ENCODE data around the gene MMAA. TPM values are rescaled to one million over a fixed set of nuclear protein-coding genes. Genes with fewer than 3 reads are reported as not detected.
"Not testable (repeated sequence)": the region's sequence is repeated elsewhere in the genome, so short reads cannot be mapped to it uniquely, and the experiment has no call there.

The MMAA gene
- total RNA-seq, 1 donor from 2014 or later, result 3.7 TPM

DNA sequence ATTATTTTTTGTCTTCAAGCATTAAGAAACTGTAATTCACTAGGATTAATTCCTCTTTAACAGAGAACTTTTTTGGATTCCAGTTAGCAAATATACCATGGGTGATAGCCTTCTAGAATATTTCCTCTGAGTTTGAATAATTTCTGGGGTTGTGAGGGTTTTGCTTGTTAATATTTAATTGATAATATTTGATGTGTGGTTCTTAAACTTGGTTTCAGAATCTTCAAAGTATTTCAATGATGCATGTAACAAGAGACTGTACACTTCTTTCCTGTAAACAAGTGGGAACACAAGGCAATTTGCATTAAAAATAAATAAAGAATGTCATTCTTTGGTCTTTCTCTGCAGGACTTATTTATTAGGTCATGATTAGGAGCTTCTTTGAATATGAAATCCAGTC lies 51.2 kb downstream of the MMAA start:
- Histone ChIP-seq H3K27ac (ENCODE audit: low read depth, low read length) (no peak overlapping the region), H3K9me3 (ENCODE audit: control insufficient read depth in 3 of 3, low read length in 3 of 3) (no peaks in the 10 kb centered on the region), H3K9ac (ENCODE audit: low read depth in 1 of 3, low read length in 3 of 3) (no peak overlapping the region), H3K36me3 (ENCODE audit: control insufficient read depth in 3 of 3, insufficient read depth in 3 of 3, low read length in 3 of 3) (no peaks in the 10 kb centered on the region), H3K4me3 (ENCODE audit: low read length in 3 of 3) (no peak overlapping the region), H3K4me1 (ENCODE audit: control insufficient read depth in 3 of 3, insufficient read depth in 3 of 3, low read length in 3 of 3) (no peaks in the 10 kb centered on the region), H3K27me3 (ENCODE audit: control insufficient read depth in 3 of 3, insufficient read depth in 3 of 3, low read length in 3 of 3) (no peaks in the 10 kb centered on the region)

DNA sequence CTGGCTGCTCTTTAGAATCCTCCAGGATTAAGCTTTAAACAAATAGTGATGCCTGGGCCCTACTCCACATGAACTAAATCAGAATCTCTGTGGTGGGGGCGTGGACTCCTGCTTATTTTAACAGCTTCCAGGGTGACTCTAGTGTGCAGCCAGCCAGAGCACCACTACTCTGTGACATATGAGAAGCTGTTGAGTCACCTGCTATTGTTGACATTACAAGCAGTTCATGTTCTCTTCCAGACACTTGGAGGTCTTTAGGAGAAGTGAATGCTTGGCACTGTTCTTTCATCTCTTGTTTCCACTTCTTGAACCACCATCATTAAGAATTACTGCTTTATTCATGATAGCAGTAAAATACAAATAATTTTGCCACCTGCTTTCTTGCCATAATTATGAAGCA lies 60.3 kb downstream of the MMAA start:
- no peak overlapping the region for H3K9ac ChIP-seq (ENCODE audit: low read depth in 1 of 3, low read length in 3 of 3)
- H3K27ac ChIP-seq (ENCODE audit: low read depth, low read length), result peak overlapping the region; percentile 68
- no peak overlapping the region for H3K4me3 ChIP-seq (ENCODE audit: low read length in 3 of 3)

DNA sequence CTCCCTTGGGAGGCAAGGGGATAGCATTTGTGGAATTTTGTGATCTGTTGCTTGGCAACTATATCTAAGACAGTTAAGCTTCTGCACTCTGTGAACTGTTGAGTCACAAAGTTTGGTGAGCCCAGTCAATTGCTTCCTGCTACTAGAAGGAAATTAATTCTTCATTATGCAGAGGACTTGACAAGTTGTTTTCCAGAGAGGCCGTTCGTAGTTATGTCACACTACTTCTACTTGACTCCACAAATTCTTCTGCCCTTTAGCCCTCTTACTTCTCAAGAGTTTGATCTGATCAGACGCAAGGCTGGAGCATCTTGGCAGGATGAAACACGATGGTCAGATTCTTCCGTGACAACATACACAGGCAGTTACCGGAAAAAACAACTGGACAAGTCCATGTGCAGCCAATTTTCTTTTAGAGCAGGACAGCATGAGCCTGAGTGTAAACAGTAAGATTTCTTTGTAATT lies 60.8 kb downstream of the MMAA start, which contains the start of gene C4orf51:
C4orf51 (plus strand) TSS at position 156 of the 465 bp plus-strand sequence; CDS start at position 214, 58 bp downstream.
- Histone ChIP-seq H3K9me3 (ENCODE audit: control insufficient read depth in 3 of 3, low read length in 3 of 3) (no peaks in the 10 kb centered on the region), H3K9ac (ENCODE audit: low read depth in 1 of 3, low read length in 3 of 3) (peak within 1 kb of the TSS; percentile 1 to 62 (median 28)), H3K27me3 (ENCODE audit: control insufficient read depth in 3 of 3, insufficient read depth in 3 of 3, low read length in 3 of 3) (no peaks in the 10 kb centered on the region), H3K27ac (ENCODE audit: low read depth, low read length) (peak within 1 kb of the TSS; percentile 68), H3K36me3 (ENCODE audit: control insufficient read depth in 3 of 3, insufficient read depth in 3 of 3, low read length in 3 of 3) (no peaks in the 10 kb centered on the region), H3K4me3 (ENCODE audit: low read length in 3 of 3) (peak within 1 kb of the TSS in 2 of 3 donors; percentile 0 to 35), H3K4me1 (ENCODE audit: control insufficient read depth in 3 of 3, insufficient read depth in 3 of 3, low read length in 3 of 3) (peaks cover 9 to 13% (median 10%) of the 10 kb centered on the region in 3 donors)

More for the DNA sequence above, 60.3 kb downstream of the MMAA start:
- no peaks in the 10 kb centered on the region for H3K27me3 ChIP-seq (ENCODE audit: control insufficient read depth in 3 of 3, insufficient read depth in 3 of 3, low read length in 3 of 3)
- H3K36me3 ChIP-seq (ENCODE audit: control insufficient read depth in 3 of 3, insufficient read depth in 3 of 3, low read length in 3 of 3), result no peaks in the 10 kb centered on the region
- peaks cover 9 to 13% (median 10%) of the 10 kb centered on the region in 3 donors for H3K4me1 ChIP-seq (ENCODE audit: control insufficient read depth in 3 of 3, insufficient read depth in 3 of 3, low read length in 3 of 3)
- H3K9me3 ChIP-seq (ENCODE audit: control insufficient read depth in 3 of 3, low read length in 3 of 3), result no peaks in the 10 kb centered on the region

DNA sequence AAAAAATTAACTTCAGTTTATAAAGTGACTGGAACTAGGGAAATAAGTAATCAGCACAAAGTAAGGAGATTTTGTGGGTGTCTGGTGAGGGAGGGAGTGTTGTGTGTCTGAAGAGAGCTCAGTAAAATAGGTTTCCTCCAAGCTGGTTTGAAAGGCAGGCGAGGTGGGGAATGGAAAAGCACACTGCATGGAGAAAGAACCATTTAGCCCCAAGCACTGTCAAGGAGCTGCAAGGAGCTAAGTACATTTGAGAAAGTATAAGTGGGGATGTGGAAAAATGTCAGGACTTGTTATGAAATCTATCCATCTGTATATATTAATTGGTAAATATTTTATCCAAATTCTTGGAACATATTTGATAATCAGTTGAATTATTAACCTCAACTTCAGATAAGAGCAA lies 61.7 kb downstream of the MMAA start:
- H3K36me3 ChIP-seq (ENCODE audit: control insufficient read depth in 3 of 3, insufficient read depth in 3 of 3, low read length in 3 of 3), result no peaks in the 10 kb centered on the region
- peak overlapping the region; percentile 68 for H3K27ac ChIP-seq (ENCODE audit: low read depth, low read length)
- H3K9me3 ChIP-seq (ENCODE audit: control insufficient read depth in 3 of 3, low read length in 3 of 3), result no peaks in the 10 kb centered on the region
- H3K4me1 ChIP-seq (ENCODE audit: control insufficient read depth in 3 of 3, insufficient read depth in 3 of 3, low read length in 3 of 3), result peaks cover 9 to 13% (median 10%) of the 10 kb centered on the region in 3 donors
- H3K9ac ChIP-seq (ENCODE audit: low read depth in 1 of 3, low read length in 3 of 3), result peak overlapping the region in 1 of 3 donors; percentile 62
- H3K27me3 ChIP-seq (ENCODE audit: control insufficient read depth in 3 of 3, insufficient read depth in 3 of 3, low read length in 3 of 3), result no peaks in the 10 kb centered on the region
- no peak overlapping the region for H3K4me3 ChIP-seq (ENCODE audit: low read length in 3 of 3)

DNA sequence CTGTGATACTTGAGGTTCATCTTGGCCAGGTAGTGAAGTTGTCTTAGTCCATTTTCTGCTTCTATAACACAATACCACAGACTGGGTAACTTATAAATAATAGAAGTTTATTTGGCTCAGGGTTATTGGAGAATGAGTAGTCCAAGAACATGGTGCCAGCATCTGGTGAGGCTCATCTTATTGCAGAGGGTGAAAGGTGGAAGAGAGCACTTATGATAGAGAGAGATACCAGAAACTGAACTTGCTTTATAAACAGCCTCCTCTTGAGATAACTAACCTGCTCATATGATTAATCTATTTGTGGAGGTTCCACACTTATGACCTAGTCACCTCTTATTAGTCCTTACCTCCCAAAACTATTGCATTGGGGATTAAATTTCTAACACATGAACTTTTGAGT lies 62.3 kb downstream of the MMAA start:
- H3K9ac ChIP-seq (ENCODE audit: low read depth in 1 of 3, low read length in 3 of 3), result no peak overlapping the region
- H3K27me3 ChIP-seq (ENCODE audit: control insufficient read depth in 3 of 3, insufficient read depth in 3 of 3, low read length in 3 of 3), result no peaks in the 10 kb centered on the region
- H3K4me1 ChIP-seq (ENCODE audit: control insufficient read depth in 3 of 3, insufficient read depth in 3 of 3, low read length in 3 of 3), result peaks cover 9 to 13% (median 10%) of the 10 kb centered on the region in 3 donors
- no peaks in the 10 kb centered on the region for H3K9me3 ChIP-seq (ENCODE audit: control insufficient read depth in 3 of 3, low read length in 3 of 3)
- no peaks in the 10 kb centered on the region for H3K36me3 ChIP-seq (ENCODE audit: control insufficient read depth in 3 of 3, insufficient read depth in 3 of 3, low read length in 3 of 3)
- no peak overlapping the region for H3K27ac ChIP-seq (ENCODE audit: low read depth, low read length)
- no peak overlapping the region for H3K4me3 ChIP-seq (ENCODE audit: low read length in 3 of 3)

DNA sequence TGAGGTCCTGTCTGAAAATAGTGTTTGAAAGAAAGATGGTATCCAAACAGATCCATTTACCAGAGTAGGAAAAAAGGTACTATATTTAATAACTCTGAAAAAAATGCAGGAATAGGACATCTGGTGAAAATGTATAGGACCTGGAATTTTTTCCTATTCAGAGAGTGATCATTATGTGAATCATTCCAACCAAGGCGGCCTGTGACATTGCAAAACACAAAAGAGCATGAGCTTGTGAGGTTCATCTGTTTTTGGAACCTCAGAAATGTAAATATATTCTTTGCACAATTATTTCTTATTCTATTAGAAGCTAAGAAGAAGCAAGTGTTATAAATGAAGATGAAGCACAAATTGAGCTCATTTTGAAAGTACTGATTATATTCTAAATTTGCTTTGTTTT lies 62.8 kb downstream of the MMAA start:
- no peak overlapping the region for H3K9ac ChIP-seq (ENCODE audit: low read depth in 1 of 3, low read length in 3 of 3)
- no peak overlapping the region for H3K27ac ChIP-seq (ENCODE audit: low read depth, low read length)
- no peak overlapping the region for H3K4me3 ChIP-seq (ENCODE audit: low read length in 3 of 3)
- no peaks in the 10 kb centered on the region for H3K9me3 ChIP-seq (ENCODE audit: control insufficient read depth in 3 of 3, low read length in 3 of 3)
- H3K4me1 ChIP-seq (ENCODE audit: control insufficient read depth in 3 of 3, insufficient read depth in 3 of 3, low read length in 3 of 3), result peaks cover 9 to 13% (median 10%) of the 10 kb centered on the region in 3 donors
- no peaks in the 10 kb centered on the region for H3K27me3 ChIP-seq (ENCODE audit: control insufficient read depth in 3 of 3, insufficient read depth in 3 of 3, low read length in 3 of 3)
- no peaks in the 10 kb centered on the region for H3K36me3 ChIP-seq (ENCODE audit: control insufficient read depth in 3 of 3, insufficient read depth in 3 of 3, low read length in 3 of 3)

DNA sequence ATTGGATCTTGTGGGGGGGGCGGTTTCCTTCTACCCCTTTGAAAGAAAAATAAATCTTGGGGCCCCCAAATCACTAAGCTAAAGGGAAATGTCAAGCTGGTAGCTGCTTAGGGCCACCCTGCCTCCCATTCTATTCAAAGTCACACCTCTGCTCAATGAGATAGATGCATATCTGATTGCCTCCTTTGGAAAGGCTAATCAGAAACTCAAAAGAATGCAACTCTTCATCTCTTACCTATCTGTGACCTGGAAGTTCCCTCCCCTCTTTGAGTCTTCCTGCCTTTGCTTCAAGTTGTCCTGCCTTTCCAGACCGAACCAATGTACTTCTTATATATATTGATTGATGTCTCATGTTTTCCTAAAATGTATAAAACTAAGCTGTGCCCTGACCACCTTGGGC lies 67.8 kb downstream of the MMAA start:
- no peaks in the 10 kb centered on the region for H3K9me3 ChIP-seq (ENCODE audit: control insufficient read depth in 3 of 3, low read length in 3 of 3)
- H3K9ac ChIP-seq (ENCODE audit: low read depth in 1 of 3, low read length in 3 of 3), result no peak overlapping the region
- no peaks in the 10 kb centered on the region for H3K27me3 ChIP-seq (ENCODE audit: control insufficient read depth in 3 of 3, insufficient read depth in 3 of 3, low read length in 3 of 3)
- H3K36me3 ChIP-seq (ENCODE audit: control insufficient read depth in 3 of 3, insufficient read depth in 3 of 3, low read length in 3 of 3), result no peaks in the 10 kb centered on the region
- no peak overlapping the region for H3K4me3 ChIP-seq (ENCODE audit: low read length in 3 of 3)
- H3K27ac ChIP-seq (ENCODE audit: low read depth, low read length), result no peak overlapping the region
- no peaks in the 10 kb centered on the region for H3K4me1 ChIP-seq (ENCODE audit: control insufficient read depth in 3 of 3, insufficient read depth in 3 of 3, low read length in 3 of 3)

DNA sequence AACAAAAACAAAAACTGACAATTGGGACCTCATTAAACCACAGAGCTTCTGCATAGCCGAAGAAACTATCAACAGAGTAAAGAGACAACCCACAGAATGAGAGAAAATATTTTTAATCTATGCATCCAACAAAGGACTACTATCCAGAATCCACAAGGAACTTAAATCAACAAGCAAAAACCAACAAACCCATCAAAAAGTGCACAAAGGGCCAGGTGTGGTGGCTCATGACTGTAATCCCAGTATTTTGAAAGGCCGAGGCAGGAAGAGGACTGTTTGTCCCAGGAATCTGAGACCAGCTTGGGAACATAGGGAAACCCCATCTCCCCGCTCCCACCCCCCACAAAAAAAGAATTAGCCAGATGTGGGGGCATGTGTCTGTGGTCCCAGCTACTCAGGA lies 71.4 kb downstream of the MMAA start:
- peaks cover 0 to 6% (median 0%) of the 10 kb centered on the region in 3 donors for H3K4me1 ChIP-seq (ENCODE audit: control insufficient read depth in 3 of 3, insufficient read depth in 3 of 3, low read length in 3 of 3)
- H3K27ac ChIP-seq (ENCODE audit: low read depth, low read length), result no peak overlapping the region
- H3K9me3 ChIP-seq (ENCODE audit: control insufficient read depth in 3 of 3, low read length in 3 of 3), result no peaks in the 10 kb centered on the region
- H3K36me3 ChIP-seq (ENCODE audit: control insufficient read depth in 3 of 3, insufficient read depth in 3 of 3, low read length in 3 of 3), result no peaks in the 10 kb centered on the region
- no peak overlapping the region for H3K9ac ChIP-seq (ENCODE audit: low read depth in 1 of 3, low read length in 3 of 3)
- H3K27me3 ChIP-seq (ENCODE audit: control insufficient read depth in 3 of 3, insufficient read depth in 3 of 3, low read length in 3 of 3), result no peaks in the 10 kb centered on the region
- no peak overlapping the region for H3K4me3 ChIP-seq (ENCODE audit: low read length in 3 of 3)

DNA sequence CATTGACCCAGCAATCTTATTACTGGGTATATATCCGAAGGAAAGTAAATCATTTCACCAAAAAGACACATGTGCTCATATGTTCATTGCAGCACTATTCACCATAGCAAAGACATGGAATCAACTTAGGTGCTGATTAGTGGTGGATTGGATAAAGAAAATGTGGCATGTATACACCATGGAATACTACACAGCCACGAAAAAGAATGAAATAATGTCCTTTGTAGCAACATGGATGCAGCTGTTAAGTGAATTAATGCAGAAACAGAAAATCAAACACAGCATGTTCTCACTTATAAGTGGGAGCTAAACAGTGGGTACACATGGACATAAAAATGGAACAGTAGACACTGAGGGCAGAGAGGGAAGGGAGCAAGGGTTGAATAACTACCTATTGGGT lies 72.2 kb downstream of the MMAA start:
- H3K4me1 ChIP-seq (ENCODE audit: control insufficient read depth in 3 of 3, insufficient read depth in 3 of 3, low read length in 3 of 3); H3K27me3 ChIP-seq (ENCODE audit: control insufficient read depth in 3 of 3, insufficient read depth in 3 of 3, low read length in 3 of 3); H3K9me3 ChIP-seq (ENCODE audit: control insufficient read depth in 3 of 3, low read length in 3 of 3); H3K36me3 ChIP-seq (ENCODE audit: control insufficient read depth in 3 of 3, insufficient read depth in 3 of 3, low read length in 3 of 3); H3K9ac ChIP-seq (ENCODE audit: low read depth in 1 of 3, low read length in 3 of 3); H3K27ac ChIP-seq (ENCODE audit: low read depth, low read length); H3K4me3 ChIP-seq (ENCODE audit: low read length in 3 of 3): not testable (repeated sequence)

DNA sequence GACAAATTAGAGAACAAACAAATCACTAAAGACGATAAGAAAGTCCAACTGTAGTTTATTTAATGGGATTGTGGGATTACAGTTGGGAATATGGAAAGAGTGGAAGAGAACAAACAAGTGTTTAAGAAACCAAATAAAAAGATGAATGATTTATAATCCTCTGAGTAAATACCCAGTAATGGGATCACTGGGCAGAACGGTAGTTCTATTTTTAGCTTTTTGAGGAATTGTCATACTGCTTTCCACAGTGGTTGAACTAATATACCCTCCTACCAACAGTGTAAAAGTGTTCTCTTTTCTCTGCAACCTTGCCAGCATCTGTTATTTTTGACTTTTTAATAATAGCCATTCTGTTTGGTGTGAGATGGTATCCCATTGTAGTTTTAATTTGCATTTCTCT lies 75.7 kb downstream of the MMAA start:
- Histone ChIP-seq H3K27ac (ENCODE audit: low read depth, low read length) (peak overlapping the region; percentile 25), H3K27me3 (ENCODE audit: control insufficient read depth in 3 of 3, insufficient read depth in 3 of 3, low read length in 3 of 3) (no peaks in the 10 kb centered on the region), H3K4me1 (ENCODE audit: control insufficient read depth in 3 of 3, insufficient read depth in 3 of 3, low read length in 3 of 3) (peaks cover 0 to 6% (median 0%) of the 10 kb centered on the region in 3 donors), H3K4me3 (ENCODE audit: low read length in 3 of 3) (no peak overlapping the region), H3K9ac (ENCODE audit: low read depth in 1 of 3, low read length in 3 of 3) (no peak overlapping the region), H3K36me3 (ENCODE audit: control insufficient read depth in 3 of 3, insufficient read depth in 3 of 3, low read length in 3 of 3) (no peaks in the 10 kb centered on the region), H3K9me3 (ENCODE audit: control insufficient read depth in 3 of 3, low read length in 3 of 3) (no peaks in the 10 kb centered on the region)

All from skeletal muscle tissue (tissue), 4 donors.